PFSK-1 (cell line): ENCODE results near the gene PIP5KL1.

Experiments used
- POLR2AphosphoS5 ChIP-seq: IDR thresholded peaks from 2 replicates; pipeline ENCODE4 v1.6.1; 2012; ENCODE audit warnings: low read depth, mild to moderate bottlenecking, control low read depth, low read length, moderate library complexity
- TF ChIP-seq, protein P1 (sequence below), 2 experiments: IDR thresholded peaks; 2 replicates each; pipeline versions ENCODE4 v1.6.1 to v1.8.0; 2011 to 2012; ENCODE audit warnings: low read depth in 2 of 2, low read length in 2 of 2, control low read depth in 1 of 2, inconsistent platforms in 1 of 2, mild to moderate bottlenecking in 1 of 2, moderate library complexity in 1 of 2; ENCODE audit not compliant: insufficient read depth in 1 of 2

DNA sequence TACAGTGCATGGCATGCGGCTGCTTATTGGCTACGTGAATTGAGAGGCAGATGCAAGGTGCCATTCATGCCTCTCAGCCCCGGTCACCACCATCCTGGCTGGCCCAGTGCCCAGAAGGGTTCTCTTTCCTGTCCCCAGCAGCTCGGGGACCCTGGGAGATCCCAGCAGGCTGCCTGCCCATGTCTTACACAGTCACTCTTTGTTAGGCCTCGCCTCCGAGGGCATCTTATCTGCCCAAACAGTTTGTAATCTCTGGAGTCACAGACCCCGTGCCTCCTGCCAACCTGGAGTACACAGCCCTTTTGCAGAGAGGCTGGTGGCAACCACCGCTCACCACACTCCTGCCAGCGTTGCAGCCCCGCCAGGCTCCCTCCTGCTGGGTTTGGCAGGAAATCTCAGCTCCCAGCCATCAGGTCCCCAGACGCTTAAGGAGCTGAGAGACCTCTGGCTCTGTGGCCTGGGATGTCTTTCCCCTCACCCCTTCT lies 46.1 kb downstream of the PIP5KL1 start:
- TF ChIP-seq, protein P1, sequence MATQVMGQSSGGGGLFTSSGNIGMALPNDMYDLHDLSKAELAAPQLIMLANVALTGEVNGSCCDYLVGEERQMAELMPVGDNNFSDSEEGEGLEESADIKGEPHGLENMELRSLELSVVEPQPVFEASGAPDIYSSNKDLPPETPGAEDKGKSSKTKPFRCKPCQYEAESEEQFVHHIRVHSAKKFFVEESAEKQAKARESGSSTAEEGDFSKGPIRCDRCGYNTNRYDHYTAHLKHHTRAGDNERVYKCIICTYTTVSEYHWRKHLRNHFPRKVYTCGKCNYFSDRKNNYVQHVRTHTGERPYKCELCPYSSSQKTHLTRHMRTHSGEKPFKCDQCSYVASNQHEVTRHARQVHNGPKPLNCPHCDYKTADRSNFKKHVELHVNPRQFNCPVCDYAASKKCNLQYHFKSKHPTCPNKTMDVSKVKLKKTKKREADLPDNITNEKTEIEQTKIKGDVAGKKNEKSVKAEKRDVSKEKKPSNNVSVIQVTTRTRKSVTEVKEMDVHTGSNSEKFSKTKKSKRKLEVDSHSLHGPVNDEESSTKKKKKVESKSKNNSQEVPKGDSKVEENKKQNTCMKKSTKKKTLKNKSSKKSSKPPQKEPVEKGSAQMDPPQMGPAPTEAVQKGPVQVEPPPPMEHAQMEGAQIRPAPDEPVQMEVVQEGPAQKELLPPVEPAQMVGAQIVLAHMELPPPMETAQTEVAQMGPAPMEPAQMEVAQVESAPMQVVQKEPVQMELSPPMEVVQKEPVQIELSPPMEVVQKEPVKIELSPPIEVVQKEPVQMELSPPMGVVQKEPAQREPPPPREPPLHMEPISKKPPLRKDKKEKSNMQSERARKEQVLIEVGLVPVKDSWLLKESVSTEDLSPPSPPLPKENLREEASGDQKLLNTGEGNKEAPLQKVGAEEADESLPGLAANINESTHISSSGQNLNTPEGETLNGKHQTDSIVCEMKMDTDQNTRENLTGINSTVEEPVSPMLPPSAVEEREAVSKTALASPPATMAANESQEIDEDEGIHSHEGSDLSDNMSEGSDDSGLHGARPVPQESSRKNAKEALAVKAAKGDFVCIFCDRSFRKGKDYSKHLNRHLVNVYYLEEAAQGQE (IDR thresholded peaks at IDR 0.05; ENCODE audit: insufficient read depth in 1 of 2, low read depth in 2 of 2, low read length in 2 of 2), result no peak
- TF ChIP-seq POLR2AphosphoS5, result no peak
